GM12891 (cell line): ENCODE measurements around the gene CD4.

ENCODE experiments used
- POLR2A ChIP-seq: IDR thresholded peaks from 2 replicates; pipeline ENCODE4 v1.6.1; 2011; ENCODE audit warnings: low read depth, low read length, control low read depth
- POLR2AphosphoS5 ChIP-seq: IDR thresholded peaks from 2 replicates; pipeline ENCODE4 v1.6.1; 2011; ENCODE audit warnings: low read depth, low read length, control low read depth
- SPI1 ChIP-seq: IDR thresholded peaks from 2 replicates; pipeline ENCODE4 v1.6.1; 2011; ENCODE audit warnings: low read depth, low read length, control low read depth

DNA sequence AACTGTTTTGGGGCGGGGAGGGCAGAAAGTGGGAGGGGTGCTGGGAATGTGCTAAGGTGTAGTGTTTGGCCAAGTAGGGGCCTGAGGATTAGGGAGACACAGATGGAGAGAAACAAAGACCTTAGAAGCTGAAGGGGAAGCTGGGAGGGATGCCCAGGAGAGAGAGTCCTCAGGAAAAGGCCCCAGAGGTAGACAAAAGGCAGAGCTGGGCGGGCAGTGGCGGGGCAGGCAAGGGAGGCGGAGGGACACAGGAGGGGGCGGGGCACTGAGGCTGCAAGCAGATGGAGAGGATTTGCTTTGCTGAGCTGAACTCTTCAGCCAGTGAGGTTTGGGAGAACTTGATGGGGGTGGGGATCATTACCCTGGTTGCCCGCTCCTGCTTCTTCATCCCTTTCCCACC is 20.3 kb upstream of the CD4 start:
- TF ChIP-seq POLR2A (no peak), SPI1 (no peak), POLR2AphosphoS5 (no peak)
